Heart right ventricle (tissue), 16 donors: ENCODE measurements around the gene SLC25A41. TPM values are rescaled to one million over a fixed set of nuclear protein-coding genes. Genes with fewer than 3 reads are reported as not detected.

Experiments
- ATAC-seq, 8 donors: fragments of 200-7000 bp; cut with Tn5 transposase; one replicate each; pipeline ENCODE4 v1.9.1; 2020; ENCODE audit warnings: mild to moderate bottlenecking in 8 of 8, moderate library complexity in 8 of 8, moderate number of reproducible peaks in 1 of 8
- DNase-seq, 2 donors: peaks; one replicate each; pipeline ENCODE4 v3.0.0-alpha.2; 2020
- H3K27ac ChIP-seq, 10 donors: fragments of 200-600 bp; sonication (generic) in 2 of 10; one replicate each; pipeline versions ENCODE4 v1.5.0 to v1.8.0; 2020 to 2022; ENCODE audit warnings: mild to moderate bottlenecking in 3 of 10
- H3K27me3 ChIP-seq, 7 donors: fragments of 200-600 bp; one replicate each; pipeline ENCODE4 v1.8.0; 2021 to 2022; ENCODE audit warnings: mild to moderate bottlenecking in 2 of 7
- H3K36me3 ChIP-seq, 9 donors: fragments of 200-600 bp; sonication (generic) in 1 of 9; one replicate each; pipeline versions ENCODE4 v1.5.0 to v1.8.0; 2020 to 2022; ENCODE audit warnings: mild to moderate bottlenecking in 2 of 9
- H3K4me1 ChIP-seq, 9 donors: fragments of 200-600 bp; sonication (generic) in 1 of 9; one replicate each; pipeline versions ENCODE4 v1.5.0 to v1.8.0; 2020 to 2022; ENCODE audit warnings: mild to moderate bottlenecking in 4 of 9
- H3K4me3 ChIP-seq, 10 donors: fragments of 200-600 bp; sonication (generic) in 2 of 10; one replicate each; pipeline versions ENCODE4 v1.5.0 to v1.8.0; 2020 to 2022; ENCODE audit warnings: mild to moderate bottlenecking in 7 of 10, moderate library complexity in 2 of 10
- H3K9me3 ChIP-seq, 11 donors: fragments of 200-600 bp in 10 of 11; sonication (generic) in 2 of 11; one replicate each; pipeline versions ENCODE4 v1.5.0 to v1.8.0; 2013 to 2022; ENCODE audit warnings: mild to moderate bottlenecking in 2 of 11, control low read depth in 1 of 11, moderate library complexity in 1 of 11
- CTCF ChIP-seq, 9 donors: fragments of 200-600 bp; sonication (generic) in 2 of 9; IDR thresholded peaks; one replicate each; pipeline versions ENCODE4 v1.5.0 to v1.8.0; 2021 to 2022; ENCODE audit warnings: antibody characterized with exemption in 9 of 9, mild to moderate bottlenecking in 5 of 9, moderate library complexity in 1 of 9
- WGBS, 2 donors: extraction: QIAGEN DNeasy Blood & Tissue Kit; methylation state at CpG; one replicate each; pipeline ENCODE4 v1.1.7; 2013; ENCODE audit warnings: inconsistent platforms in 1 of 2; 5-methylcytosine and 5-hydroxymethylcytosine counted together
- intact Hi-C, 10 donors: fragments of 100-400 bp; cut with DNase I; formaldehyde crosslinking; loops; one replicate each; pipeline versions ENCODE4 v1.11.1 to v1.14.2; 2022
- microRNA-seq, 2 donors: library from miRNA; unstranded; fragments of <30 nt; microRNA quantifications; one replicate each; pipeline ENCODE4 v1.2.0, GENCODE V29; 2021
- polyA plus RNA-seq, 2 donors: library from polyadenylated mRNA; stranded (reverse); fragments of 200-250 nt; gene quantifications; one replicate each; pipeline ENCODE4 v1.2.3, GENCODE V29; 2013
- total RNA-seq, 10 donors: library from RNA; stranded (reverse); fragmentation: NEBNext Ultra II Directional in 3 of 10; extraction: Animal tissue kit (Norgen Biotek cat#: 25700) in 3 of 10; gene quantifications; one replicate each; pipeline versions ENCODE4 v1.2.1 to v1.2.4, GENCODE V29; 2021 to 2023
- donor health status: Arrhythmogenic right ventricular cardiomyopathy.
- donor health status: ischemic (EF 13 %, LVEDD 7.1; RV severe dilation, severe dysfunction).
- donor health status: healthy with polysubstance abuse.
- donor health status: DM: no; HTN: yes; CAD: no.
- donor health status: DM: no; HTN: no; CAD: no.
- donor health status: ischemic (EF 25% LVEDD 6.9; RV normal size, moderate dysfunction).
- donor health status: ischemic (EF 25% LVEDD 5.7; RV mildly dilated, moderate dysfunction).
- donor health status: healthy.
- donor health status: DM: yes; HTN: yes; CAD: no.
- donor health status: Ischemic cardiomyopathy.
- donor health status: ischemic (EF 35%, LVEDD 5.7; RV mildly dilated, moderate dysfunction).
- donor health status: nonischemic (EF 11% LVEDD 7.7; RV severe dilation, severe dysfunction).
- donor health status: DM: yes; HTN: yes; CAD: no.
- donor health status: PGD.
- donor health status: ischemic (EF 29% LVEDD 5.4; RV normal size, mild dysfunction).
- donor health status: nonischemic (EF 23%, LVEDD 6.1; RV moderate dilation, normal function).

Gene SLC25A41
- total and polyA plus RNA-seq, 12 donors, result 0.17 to 1.7 (median 0.44) TPM; not detected in 4

- WGBS, 2 donors, result 75 to 76% methylated on average over 19 of the region's 19 CpGs
- ATAC-seq (no peak), DNase-seq (no peak)
- H3K36me3 ChIP-seq, result peaks cover 5 to 53% (median 31%) of the 10 kb centered on the region in 9 donors
- H3K4me1 ChIP-seq, result peaks cover 0 to 26% (median 8%) of the 10 kb centered on the region in 9 donors
- intact Hi-C loops, result loop anchor here in 2 of 10 donors (10.0 kb wide), 2 partner anchors 48 to 358 kb away; partner anchors contain the start of genes GPR108 (in 1 of the 2), KHSRP (in 1 of the 2) and TRIP10 (in 1 of the 2)
- H3K9me3 ChIP-seq, result peaks cover 0 to 10% (median 0%) of the 10 kb centered on the region in 11 donors
- no peaks in the 10 kb centered on the region for H3K27me3 ChIP-seq
- TF ChIP-seq CTCF (IDR thresholded peaks at IDR 0.05), result no peak
- H3K27ac ChIP-seq, result peak overlapping the region in 1 of 10 donors; percentile 36
- no peak overlapping the region for H3K4me3 ChIP-seq
These were observed 56.9 kb downstream of the SLC25A41 start for GRCh38 chr19:6376512-6377190.

Small RNA genes lying within 50 kb of the gene (microRNA-seq; reads per million reads assigned to microRNA genes)
- 0.51 to 1.2 reads per million in 2 donors for gene MIR3940
- 0 reads per million in 2 donors for gene MIR6790
- gene MIR6885, result 0 reads per million in 2 donors

Other genes with a start within 250 kb of the SLC25A41 start
- 10 to 100 TPM; 27.6 to 48.3 (median 32.4) TPM for gene MLLT1, start 153.8 kb downstream of the SLC25A41 start, total RNA-seq
- gene MLLT1, start 153.8 kb downstream of the SLC25A41 start, polyA plus RNA-seq, result 10 to 100 TPM; 21.4 to 28.7 TPM
- gene ACER1, start 100.2 kb downstream of the SLC25A41 start, total RNA-seq, result not detected
- gene ACER1, start 100.2 kb downstream of the SLC25A41 start, polyA plus RNA-seq, result not detected
- 10 to 100 TPM; 46.0 to 90.0 (median 60.0) TPM for gene CLPP, start 72.2 kb downstream of the SLC25A41 start, total RNA-seq
- 100 to 1,000 TPM in 1 of 2 donors, 10 to 100 TPM in 1; 53.2 to 131 TPM for gene CLPP, start 72.2 kb downstream of the SLC25A41 start, polyA plus RNA-seq
- 100 to 1,000 TPM; 134 to 221 (median 171) TPM for gene ALKBH7, start 61.0 kb downstream of the SLC25A41 start, total RNA-seq
- gene ALKBH7, start 61.0 kb downstream of the SLC25A41 start, polyA plus RNA-seq, result 100 to 1,000 TPM; 108 to 159 TPM
- gene PSPN, start 57.8 kb downstream of the SLC25A41 start, total RNA-seq, result 1 to 10 TPM in 1 of 10 donors, under 1 TPM in 9; 0.36 to 1.4 (median 0.61) TPM
- gene PSPN, start 57.8 kb downstream of the SLC25A41 start, polyA plus RNA-seq, result under 1 TPM; 0.88 to 0.99 TPM
- 10 to 100 TPM; 26.4 to 36.4 (median 30.8) TPM for gene GTF2F1, start 40.6 kb downstream of the SLC25A41 start, total RNA-seq
- gene GTF2F1, start 40.6 kb downstream of the SLC25A41 start, polyA plus RNA-seq, result 10 to 100 TPM; 23.3 to 44.8 TPM
- gene KHSRP, start 9.0 kb downstream of the SLC25A41 start, total RNA-seq, result 100 to 1,000 TPM in 3 of 10 donors, 10 to 100 TPM in 7; 77.3 to 125 (median 90.5) TPM
- 10 to 100 TPM; 50.9 to 73.7 TPM for gene KHSRP, start 9.0 kb downstream of the SLC25A41 start, polyA plus RNA-seq
- 100 to 1,000 TPM in 5 of 10 donors, 10 to 100 TPM in 5; 72.2 to 126 (median 95.4) TPM for gene SLC25A23, start 26.0 kb upstream of the SLC25A41 start, total RNA-seq
- gene SLC25A23, start 26.0 kb upstream of the SLC25A41 start, polyA plus RNA-seq, result 100 to 1,000 TPM in 1 of 2 donors, 10 to 100 TPM in 1; 53.4 to 104 TPM
- not detected for gene CRB3, start 30.5 kb upstream of the SLC25A41 start, total RNA-seq
- gene CRB3, start 30.5 kb upstream of the SLC25A41 start, polyA plus RNA-seq, result under 1 TPM in 1 of 2 donors, not detected in 1; 0.28 TPM
- gene DENND1C, start 48.0 kb upstream of the SLC25A41 start, total RNA-seq, result 1 to 10 TPM in 3 of 10 donors, under 1 TPM in 7; 0.09 to 4.0 (median 0.69) TPM
- gene DENND1C, start 48.0 kb upstream of the SLC25A41 start, polyA plus RNA-seq, result 1 to 10 TPM in 1 of 2 donors, under 1 TPM in 1; 0.43 to 1.1 TPM
- 1 to 10 TPM in 4 of 10 donors, under 1 TPM in 6; 0.19 to 6.6 (median 0.81) TPM for gene TUBB4A, start 68.5 kb upstream of the SLC25A41 start, total RNA-seq
- 1 to 10 TPM in 1 of 2 donors, under 1 TPM in 1; 0.46 to 2.9 TPM for gene TUBB4A, start 68.5 kb upstream of the SLC25A41 start, polyA plus RNA-seq
- gene TNFSF9, start 97.3 kb upstream of the SLC25A41 start, total RNA-seq, result under 1 TPM in 7 of 10 donors, not detected in 3; 0.13 to 0.88 (median 0.22) TPM
- under 1 TPM; 0.14 to 0.15 TPM for gene TNFSF9, start 97.3 kb upstream of the SLC25A41 start, polyA plus RNA-seq
- gene CD70, start 157.4 kb upstream of the SLC25A41 start, total RNA-seq, result under 1 TPM in 1 of 10 donors, not detected in 9; 0.49 TPM
- not detected for gene CD70, start 157.4 kb upstream of the SLC25A41 start, polyA plus RNA-seq
- 1 to 10 TPM in 2 of 10 donors, under 1 TPM in 7, not detected in 1; 0.06 to 1.9 (median 0.42) TPM for gene TNFSF14, start 236.4 kb upstream of the SLC25A41 start, total RNA-seq
- gene TNFSF14, start 236.4 kb upstream of the SLC25A41 start, polyA plus RNA-seq, result under 1 TPM; 0.23 to 0.51 TPM